ENCODE measurements around the gene RBPJ.

RBPJ gene

GRCh38 chr4:26334366-26334765 lies 13.6 kb downstream of the RBPJ start:
- TF ChIP-seq CTCF (conservative IDR thresholded peaks at IDR 0.05; ENCODE audit: low read depth, low read length): no peak
- no peak overlapping the region for H3K4me3 ChIP-seq (ENCODE audit: low read depth, low read length)
- DNase-seq (ENCODE audit: low read depth): no peak

GRCh38 chr4:26337612-26338011 lies 16.8 kb downstream of the RBPJ start:
- TF ChIP-seq CTCF (conservative IDR thresholded peaks at IDR 0.05; ENCODE audit: low read depth, low read length): no peak
- H3K4me3 ChIP-seq (ENCODE audit: low read depth, low read length): no peak overlapping the region
- no peak for DNase-seq (ENCODE audit: low read depth)

- no peak for TF ChIP-seq CTCF (conservative IDR thresholded peaks at IDR 0.05; ENCODE audit: low read depth, low read length)
- H3K4me3 ChIP-seq (ENCODE audit: low read depth, low read length): no peak overlapping the region
- peak; percentile 86 for DNase-seq (ENCODE audit: low read depth)
Observed at GRCh38 chr4:26342328-26343037, 21.7 kb downstream of the RBPJ start.

GRCh38 chr4:26343038-26343398 lies 22.2 kb downstream of the RBPJ start:
- H3K4me3 ChIP-seq (ENCODE audit: low read depth, low read length): no peak overlapping the region
- peak; percentile 42 for DNase-seq (ENCODE audit: low read depth)
- TF ChIP-seq CTCF (conservative IDR thresholded peaks at IDR 0.05; ENCODE audit: low read depth, low read length): no peak

- no peak for DNase-seq (ENCODE audit: low read depth)
- no peak for TF ChIP-seq CTCF (conservative IDR thresholded peaks at IDR 0.05; ENCODE audit: low read depth, low read length)
- H3K4me3 ChIP-seq (ENCODE audit: low read depth, low read length): no peak overlapping the region
Observed at GRCh38 chr4:26344901-26345564, 24.2 kb downstream of the RBPJ start.

- no peak for DNase-seq (ENCODE audit: low read depth)
- no peak for TF ChIP-seq CTCF (conservative IDR thresholded peaks at IDR 0.05; ENCODE audit: low read depth, low read length)
- H3K4me3 ChIP-seq (ENCODE audit: low read depth, low read length): no peak overlapping the region
Observed at GRCh38 chr4:26345565-26345938, 24.7 kb downstream of the RBPJ start.

- no peak overlapping the region for H3K4me3 ChIP-seq (ENCODE audit: low read depth, low read length)
- no peak for TF ChIP-seq CTCF (conservative IDR thresholded peaks at IDR 0.05; ENCODE audit: low read depth, low read length)
- peak; percentile 37 for DNase-seq (ENCODE audit: low read depth)
Observed at GRCh38 chr4:26346203-26346620, 25.4 kb downstream of the RBPJ start.
